Cardiac fibroblast (primary cell): ENCODE data around the gene CAPN1.

Experiments used
- DNase-seq, 2 donors: peaks; one replicate each; pipeline versions ENCODE4 v3.0.0 to v3.0.0-alpha.2; 2010; ENCODE audit warnings: low read depth in 2 of 2
- H3K4me3 ChIP-seq, 2 donors: replicated peaks in 1 of 2; 1 replicate in 1 of 2; 2 replicates in 1 of 2; pipeline ENCODE4 v1.5.1; 2011; ENCODE audit warnings: low read depth in 2 of 2, low read length in 2 of 2, mild to moderate bottlenecking in 2 of 2, moderate library complexity in 1 of 2
- CTCF ChIP-seq: IDR thresholded peaks from one replicate; pipeline ENCODE4 v1.5.1; 2011; ENCODE audit warnings: low read depth, mild to moderate bottlenecking, low read length, inconsistent platforms

CAPN1 gene

GRCh38 chr11:65181569-65182257 lies at the start of gene CAPN1:
CAPN1 (plus strand) TSS chr11:65181928; CDS start chr11:65182702, 774 bp downstream.
- H3K4me3 ChIP-seq = peak within 1 kb of the TSS; percentile 86 to 89
- no peak for TF ChIP-seq CTCF
- DNase-seq = peak; percentile 89 to 94

- peak overlapping the region in 1 of 2 donors; percentile 95 for H3K4me3 ChIP-seq
- TF ChIP-seq CTCF = no peak
- DNase-seq = no peak
Observed at GRCh38 chr11:65132238-65132987, 49.3 kb upstream of the CAPN1 start.

GRCh38 chr11:65132988-65133700 lies 48.6 kb upstream of the CAPN1 start:
- H3K4me3 ChIP-seq = peak overlapping the region; percentile 95 to 98
- DNase-seq = no peak
- no peak for TF ChIP-seq CTCF

GRCh38 chr11:65133724-65134123 lies 48.0 kb upstream of the CAPN1 start:
- H3K4me3 ChIP-seq = peak overlapping the region; percentile 95 to 98
- TF ChIP-seq CTCF = no peak
- DNase-seq = peak; percentile 31 to 67

- peak; percentile 88 to 91 for DNase-seq
- peak within 1 kb of the TSS; percentile 95 to 98 for H3K4me3 ChIP-seq
- no peak for TF ChIP-seq CTCF
Observed at GRCh38 chr11:65134240-65134951, 47.3 kb upstream of the CAPN1 start, which contains the start of gene SYVN1. SYVN1 (minus strand) TSS chr11:65134519; CDS start chr11:65133601, 918 bp downstream.

- H3K4me3 ChIP-seq = peak overlapping the region; percentile 95 to 98
- DNase-seq = peak; percentile 97
- TF ChIP-seq CTCF = no peak
Observed at GRCh38 chr11:65134952-65135632, 46.6 kb upstream of the CAPN1 start.
